ENCODE results near the gene RASA2.
A peak's percentile ranks its signal among the peaks of the same experiment; 100 is the strongest.

Gene RASA2

DNA sequence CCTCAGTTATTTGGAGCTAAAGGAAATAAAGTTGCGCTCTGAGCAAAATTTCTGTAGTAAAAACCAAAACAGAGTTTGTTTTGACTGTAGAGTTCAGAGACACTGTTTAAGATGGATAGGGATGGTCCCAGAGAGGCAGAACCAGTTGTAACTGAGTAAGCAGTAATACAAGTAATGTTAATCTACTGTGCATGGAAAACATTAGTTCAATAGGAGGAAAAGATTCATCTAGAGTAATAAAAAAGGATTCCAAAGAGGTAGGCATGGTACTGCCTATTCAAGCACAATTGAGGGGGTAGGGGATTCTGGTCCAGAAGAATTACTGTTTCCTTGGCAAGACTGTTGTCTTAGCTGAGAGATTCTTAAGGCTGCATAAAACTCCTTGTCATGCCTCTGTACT lies 77.4 kb downstream of the RASA2 start:
- no peak for DNase-seq (ENCODE audit: low spot score)
- in situ Hi-C loops (cut with MboI; ENCODE audit: low pct_unique_long_range_greater_than_20kb, low sequenced_read_pairs, unreplicated experiment): loop anchor here (10.0 kb wide), 1 partner anchor 259 kb away; no protein-coding TSS in a partner anchor
- no peak for TF ChIP-seq CTCF (IDR thresholded peaks at IDR 0.05; ENCODE audit: extremely low read depth, insufficient read depth, missing control alignments)

- no peak for DNase-seq (ENCODE audit: low spot score)
- in situ Hi-C loops (cut with MboI; ENCODE audit: low pct_unique_long_range_greater_than_20kb, low sequenced_read_pairs, unreplicated experiment): no loop called here
- TF ChIP-seq CTCF (IDR thresholded peaks at IDR 0.05; ENCODE audit: extremely low read depth, insufficient read depth, missing control alignments): no peak
Measured at GRCh38 chr3:141570068-141570467, 83.2 kb downstream of the RASA2 start.

- TF ChIP-seq CTCF (IDR thresholded peaks at IDR 0.05; ENCODE audit: extremely low read depth, insufficient read depth, missing control alignments): peak; percentile 55
- in situ Hi-C loops (cut with MboI; ENCODE audit: low pct_unique_long_range_greater_than_20kb, low sequenced_read_pairs, unreplicated experiment): no loop called here
- peak; percentile 38 for DNase-seq (ENCODE audit: low spot score)
Measured at GRCh38 chr3:141575879-141576743, 89.3 kb downstream of the RASA2 start.

GRCh38 chr3:141576744-141577052 lies 89.9 kb downstream of the RASA2 start:
- no peak for TF ChIP-seq CTCF (IDR thresholded peaks at IDR 0.05; ENCODE audit: extremely low read depth, insufficient read depth, missing control alignments)
- no peak for DNase-seq (ENCODE audit: low spot score)
- in situ Hi-C loops (cut with MboI; ENCODE audit: low pct_unique_long_range_greater_than_20kb, low sequenced_read_pairs, unreplicated experiment): no loop called here

GRCh38 chr3:141578202-141578973 lies 91.6 kb downstream of the RASA2 start:
- DNase-seq (ENCODE audit: low spot score): no peak
- in situ Hi-C loops (cut with MboI; ENCODE audit: low pct_unique_long_range_greater_than_20kb, low sequenced_read_pairs, unreplicated experiment): no loop called here
- no peak for TF ChIP-seq CTCF (IDR thresholded peaks at IDR 0.05; ENCODE audit: extremely low read depth, insufficient read depth, missing control alignments)

DNA sequence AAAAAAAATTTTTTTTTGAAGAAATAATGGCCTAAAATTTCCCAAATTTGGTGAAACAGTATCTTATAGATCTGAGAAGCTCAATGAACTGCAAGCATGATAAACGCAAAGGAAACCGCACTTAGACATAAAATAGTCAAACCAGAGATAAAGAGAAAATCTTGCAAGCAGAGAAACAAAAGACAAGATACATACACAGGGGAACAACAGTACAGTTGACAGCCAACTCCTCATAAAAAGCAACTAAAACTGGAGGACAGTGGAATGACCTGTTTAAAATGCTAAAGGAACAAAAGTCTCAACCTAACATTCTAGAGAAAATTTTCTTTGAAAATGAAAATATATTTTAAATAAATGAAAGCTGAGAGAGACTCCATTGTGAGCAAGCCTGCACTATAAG lies 107.5 kb downstream of the RASA2 start:
- TF ChIP-seq CTCF (IDR thresholded peaks at IDR 0.05; ENCODE audit: extremely low read depth, insufficient read depth, missing control alignments): no peak

More for the DNA sequence above, 107.5 kb downstream of the RASA2 start:
- in situ Hi-C loops (cut with MboI; ENCODE audit: low pct_unique_long_range_greater_than_20kb, low sequenced_read_pairs, unreplicated experiment): no loop called here
- DNase-seq (ENCODE audit: low spot score): no peak

All from GM13977 (cell line).